Fibroblast of the aortic adventitia (primary cell): ENCODE results near the gene UCK1. TPM values are rescaled to one million over a fixed set of nuclear protein-coding genes. Genes with fewer than 3 reads are reported as not detected.
A peak's percentile ranks its signal among the peaks of the same experiment; 100 is the strongest.

ENCODE experiments used
- DNase-seq: peaks from one replicate; pipeline ENCODE4 v3.0.0-alpha.2; 2010; ENCODE audit warnings: low read depth
- H3K4me3 ChIP-seq: 2 replicates; pipeline ENCODE4 v1.5.1; 2011; ENCODE audit warnings: low read depth, mild to moderate bottlenecking, control low read depth, low read length, moderate library complexity
- CTCF ChIP-seq: IDR thresholded peaks from 2 replicates; pipeline ENCODE4 v1.5.1; 2011; ENCODE audit warnings: mild to moderate bottlenecking, low read length, control low read depth, inconsistent platforms; ENCODE audit not compliant: insufficient read depth
- total RNA-seq: library from RNA; depleted of rRNA; stranded (reverse); fragments of >200 nt; gene quantifications from 2 replicates; pipeline ENCODE4 v1.2.3, GENCODE V29; 2012; ENCODE audit warnings: low replicate concordance

Gene UCK1
- total RNA-seq, 1 donor: 18.5 TPM

- peak; percentile 29 for TF ChIP-seq CTCF
- DNase-seq: no peak
- peak overlapping the region; percentile 42 for H3K4me3 ChIP-seq
These were observed 15.4 kb upstream of the UCK1 start for GRCh38 chr9:131546336-131547084.

- H3K4me3 ChIP-seq: no peak overlapping the region
- TF ChIP-seq CTCF: no peak
- no peak for DNase-seq
These were observed 14.8 kb upstream of the UCK1 start for GRCh38 chr9:131545786-131546335.

- H3K4me3 ChIP-seq: no peak within 1 kb of the TSS
- TF ChIP-seq CTCF: no peak
- DNase-seq: no peak
These were observed 14.1 kb upstream of the UCK1 start, which contains the start of gene PRRT1B for GRCh38 chr9:131545003-131545785. Gene PRRT1B (plus strand): TSS chr9:131545523. CDS start chr9:131545616, 93 bp downstream.

- TF ChIP-seq CTCF: no peak
- no peak overlapping the region for H3K4me3 ChIP-seq
- DNase-seq: no peak
These were observed 12.1 kb upstream of the UCK1 start for GRCh38 chr9:131543141-131543540.

GRCh38 chr9:131539223-131539923, 8.3 kb upstream of the UCK1 start:
- no peak for DNase-seq
- no peak for TF ChIP-seq CTCF
- no peak overlapping the region for H3K4me3 ChIP-seq

- no peak for DNase-seq
- no peak for TF ChIP-seq CTCF
- no peak overlapping the region for H3K4me3 ChIP-seq
These were observed 6.9 kb upstream of the UCK1 start for GRCh38 chr9:131537946-131538345.
